Heart left ventricle (tissue), 16 donors: ENCODE results near the gene TMEM150A. TPM values are rescaled to one million over a fixed set of nuclear protein-coding genes. Genes with fewer than 3 reads are reported as not detected.
A peak's percentile ranks its signal among the peaks of the same experiment; 100 is the strongest.

ENCODE experiments used
- ATAC-seq, 4 donors: fragments of 200-7000 bp; cut with Tn5 transposase; one replicate each; pipeline ENCODE4 v1.9.1; 2020 to 2022; ENCODE audit warnings: moderate library complexity in 4 of 4, mild to moderate bottlenecking in 3 of 4, moderate number of reproducible peaks in 1 of 4
- DNase-seq, 5 donors: peaks; one replicate each; pipeline ENCODE4 v3.0.0-alpha.2; 2020
- H3K27ac ChIP-seq, 12 donors: fragments of 200-600 bp; sonication (generic) in 4 of 12; one replicate each; pipeline versions ENCODE4 v1.5.0 to v1.8.0; 2016 to 2022; ENCODE audit warnings: mild to moderate bottlenecking in 2 of 12
- H3K27me3 ChIP-seq, 9 donors: fragments of 200-600 bp; sonication (generic) in 2 of 9; one replicate each; pipeline versions ENCODE4 v1.5.1 to v1.8.0; 2016 to 2022; ENCODE audit warnings: mild to moderate bottlenecking in 3 of 9
- H3K36me3 ChIP-seq, 9 donors: fragments of 200-600 bp; sonication (generic) in 2 of 9; one replicate each; pipeline versions ENCODE4 v1.5.0 to v1.8.0; 2018 to 2022; ENCODE audit warnings: mild to moderate bottlenecking in 2 of 9
- H3K4me1 ChIP-seq, 12 donors: fragments of 200-600 bp; sonication (generic) in 4 of 12; one replicate each; pipeline versions ENCODE4 v1.5.0 to v1.8.0; 2016 to 2022; ENCODE audit warnings: mild to moderate bottlenecking in 3 of 12
- H3K4me3 ChIP-seq, 12 donors: fragments of 200-600 bp; sonication (generic) in 4 of 12; one replicate each; pipeline versions ENCODE4 v1.5.0 to v1.8.0; 2017 to 2022; ENCODE audit warnings: mild to moderate bottlenecking in 9 of 12, moderate library complexity in 4 of 12
- H3K9me3 ChIP-seq, 12 donors: fragments of 200-600 bp; sonication (generic) in 4 of 12; one replicate each; pipeline versions ENCODE4 v1.5.0 to v1.8.0; 2016 to 2022; ENCODE audit warnings: mild to moderate bottlenecking in 1 of 12
- POLR2A ChIP-seq, 2 donors: fragments of 450-650 bp; IDR thresholded peaks; one replicate each; pipeline ENCODE4 v1.6.1; 2017; ENCODE audit warnings: antibody characterized with exemption in 2 of 2, mild to moderate bottlenecking in 2 of 2, moderate library complexity in 2 of 2
- WGBS, 4 donors: extraction: QIAGEN DNeasy Blood & Tissue Kit in 2 of 4; methylation state at CpG; one replicate each; pipeline versions ENCODE4 v1.1.5 to v1.1.7; 2013 to 2018; 5-methylcytosine and 5-hydroxymethylcytosine counted together
- intact Hi-C, 10 donors: fragments of 100-400 bp; cut with DNase I; formaldehyde crosslinking; loops; one replicate each; pipeline versions ENCODE4 v1.11.1 to v1.14.2; 2022
- polyA plus RNA-seq, 2 donors: library from polyadenylated mRNA; stranded (reverse); fragments of 200-250 nt; gene quantifications; one replicate each; pipeline ENCODE4 v1.2.3, GENCODE V29; 2013
- total RNA-seq, 9 donors: library from RNA; depleted of rRNA in 2 of 9; stranded (reverse); fragments of >200 nt in 2 of 9; fragmentation: NEBNext Ultra II Directional in 3 of 9; extraction: Animal tissue kit (Norgen Biotek cat#: 25700) in 3 of 9; gene quantifications; one replicate each; pipeline versions ENCODE4 v1.1.0 to v1.2.4, GENCODE V29; 2016 to 2023
- TF ChIP-seq, protein P1 (sequence below), 12 donors: fragments of 200-600 bp; sonication (generic) in 4 of 12; IDR thresholded peaks; one replicate each; pipeline versions ENCODE4 v1.5.0 to v1.8.0; 2018 to 2022; ENCODE audit warnings: antibody characterized with exemption in 12 of 12, mild to moderate bottlenecking in 5 of 12
- donor health status: ischemic (EF 13 %, LVEDD 7.1; RV severe dilation, severe dysfunction).
- donor health status: healthy with polysubstance abuse.
- donor health status: DM: no; HTN: yes; CAD: no.
- donor health status: DM: no; HTN: no; CAD: no.
- donor health status: ischemic (EF 25% LVEDD 6.9; RV normal size, moderate dysfunction).
- donor health status: ischemic (EF 25% LVEDD 5.7; RV mildly dilated, moderate dysfunction).
- donor health status: healthy.
- donor health status: DM: yes; HTN: yes; CAD: no.
- donor health status: ischemic (EF 35%, LVEDD 5.7; RV mildly dilated, moderate dysfunction).
- donor health status: nonischemic (EF 11% LVEDD 7.7; RV severe dilation, severe dysfunction).
- donor health status: DM: yes; HTN: yes; CAD: no.
- donor health status: PGD.
- donor health status: ischemic (EF 29% LVEDD 5.4; RV normal size, mild dysfunction).
- donor health status: nonischemic (EF 23%, LVEDD 6.1; RV moderate dilation, normal function).

Gene TMEM150A
- total and polyA plus RNA-seq, 11 donors, result 6.4 to 20.8 (median 11.5) TPM

- intact Hi-C loops, result loop anchor here in 1 of 10 donors (10.0 kb wide), 1 partner anchor 434 kb away; no protein-coding TSS in a partner anchor
- Histone ChIP-seq H3K27me3 (no peaks in the 10 kb centered on the region), H3K9me3 (no peaks in the 10 kb centered on the region), H3K4me1 (peaks cover 0 to 16% (median 11%) of the 10 kb centered on the region in 12 donors), H3K36me3 (peaks cover 0 to 90% (median 81%) of the 10 kb centered on the region in 9 donors), H3K27ac (no peak overlapping the region), H3K4me3 (no peak overlapping the region)
- no peak for DNase-seq
- WGBS, 4 donors, result 93 to 97% (median 96%) methylated on average over 4 of the region's 4 CpGs
- no peak for ATAC-seq
- TF ChIP-seq POLR2A (IDR thresholded peaks at IDR 0.05), result no peak
- TF ChIP-seq, protein P1, sequence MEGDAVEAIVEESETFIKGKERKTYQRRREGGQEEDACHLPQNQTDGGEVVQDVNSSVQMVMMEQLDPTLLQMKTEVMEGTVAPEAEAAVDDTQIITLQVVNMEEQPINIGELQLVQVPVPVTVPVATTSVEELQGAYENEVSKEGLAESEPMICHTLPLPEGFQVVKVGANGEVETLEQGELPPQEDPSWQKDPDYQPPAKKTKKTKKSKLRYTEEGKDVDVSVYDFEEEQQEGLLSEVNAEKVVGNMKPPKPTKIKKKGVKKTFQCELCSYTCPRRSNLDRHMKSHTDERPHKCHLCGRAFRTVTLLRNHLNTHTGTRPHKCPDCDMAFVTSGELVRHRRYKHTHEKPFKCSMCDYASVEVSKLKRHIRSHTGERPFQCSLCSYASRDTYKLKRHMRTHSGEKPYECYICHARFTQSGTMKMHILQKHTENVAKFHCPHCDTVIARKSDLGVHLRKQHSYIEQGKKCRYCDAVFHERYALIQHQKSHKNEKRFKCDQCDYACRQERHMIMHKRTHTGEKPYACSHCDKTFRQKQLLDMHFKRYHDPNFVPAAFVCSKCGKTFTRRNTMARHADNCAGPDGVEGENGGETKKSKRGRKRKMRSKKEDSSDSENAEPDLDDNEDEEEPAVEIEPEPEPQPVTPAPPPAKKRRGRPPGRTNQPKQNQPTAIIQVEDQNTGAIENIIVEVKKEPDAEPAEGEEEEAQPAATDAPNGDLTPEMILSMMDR (IDR thresholded peaks at IDR 0.05), result no peak
Observed at GRCh38 chr2:85650456-85650855, 48.0 kb upstream of the TMEM150A start.

- H3K27ac ChIP-seq, result peak overlapping the region in 9 of 12 donors; percentile 9 to 68 (median 43)
- peaks cover 0 to 98% (median 90%) of the 10 kb centered on the region in 9 donors for H3K36me3 ChIP-seq
- ATAC-seq (peak in 2 of 4 donors; percentile 29 to 49), DNase-seq (no peak)
- WGBS, 4 donors, result 75 to 84% (median 83%) methylated on average over 9 of the region's 9 CpGs
- intact Hi-C loops, result loop anchor here in 6 of 10 donors (2.0 to 10.0 kb wide), 4 partner anchors 55 to 435 kb away; no protein-coding TSS in a partner anchor
- no peaks in the 10 kb centered on the region for H3K27me3 ChIP-seq
- peaks cover 0 to 16% (median 11%) of the 10 kb centered on the region in 12 donors for H3K4me1 ChIP-seq
- H3K9me3 ChIP-seq, result no peaks in the 10 kb centered on the region
- no peak for TF ChIP-seq POLR2A (IDR thresholded peaks at IDR 0.05)
- TF ChIP-seq, protein P1 (IDR thresholded peaks at IDR 0.05), result no peak
- no peak overlapping the region for H3K4me3 ChIP-seq
Observed at GRCh38 chr2:85649201-85650190, 47.0 kb upstream of the TMEM150A start.

DNA sequence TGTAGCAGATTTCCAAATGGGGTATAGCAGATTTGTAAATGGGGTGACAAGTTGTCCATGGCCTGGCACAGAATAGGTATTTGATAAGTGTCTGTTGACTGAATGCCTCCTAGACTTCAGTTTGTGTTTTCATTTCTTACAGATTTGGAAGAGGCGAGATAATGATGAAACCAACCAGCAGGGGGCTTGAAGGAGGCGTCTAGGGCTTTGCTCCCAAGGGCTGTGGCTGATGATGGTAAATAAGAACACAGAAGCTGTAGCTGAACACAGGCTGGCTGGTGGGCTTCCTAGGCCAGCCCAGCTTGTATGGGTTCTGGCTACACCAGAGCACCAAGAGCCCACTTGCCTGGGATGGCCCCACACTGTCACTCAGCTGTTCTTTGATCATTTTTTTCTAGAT is 46.1 kb upstream of the TMEM150A start:
- Histone ChIP-seq H3K36me3 (peaks cover 0 to 100% (median 94%) of the 10 kb centered on the region in 9 donors), H3K4me1 (peaks cover 0 to 16% (median 11%) of the 10 kb centered on the region in 12 donors), H3K4me3 (no peak overlapping the region), H3K27me3 (no peaks in the 10 kb centered on the region), H3K27ac (peak overlapping the region in 8 of 12 donors; percentile 13 to 68 (median 46)), H3K9me3 (no peaks in the 10 kb centered on the region)
- intact Hi-C loops, result loop anchor here in 5 of 10 donors (2.0 to 10.0 kb wide), 3 partner anchors 56 to 166 kb away; no protein-coding TSS in a partner anchor
- peak in 1 of 5 donors; percentile 37 for DNase-seq
- ATAC-seq, result peak in 3 of 4 donors; percentile 35 to 60 (median 38)
- whole genome bisulfite sequencing, 4 donors, result 50 to 63% (median 61%) methylated on average over 2 of the region's 2 CpGs
- TF ChIP-seq, protein P1 (IDR thresholded peaks at IDR 0.05), result peak; percentile 8 to 56 (median 42)
- no peak for TF ChIP-seq POLR2A (IDR thresholded peaks at IDR 0.05)
